ENCODE data around the gene TRPM3.

GRCh38 chr9:71162126-71162525, 40.7 kb upstream of the TRPM3 start:
- no peak for TF ChIP-seq CTCF (IDR thresholded peaks at IDR 0.05 in 8 of 11, conservative IDR thresholded peaks at IDR 0.05 in 3 of 11)
- TF ChIP-seq POLR2A (IDR thresholded peaks at IDR 0.05) = no peak

Measured in spleen (tissue), 7 donors.